Sigmoid colon (tissue), 7 donors: ENCODE results near the gene FEN1. TPM values are rescaled to one million over a fixed set of nuclear protein-coding genes. Genes with fewer than 3 reads are reported as not detected.

Experiments
- DNase-seq: peaks from one replicate; pipeline ENCODE4 v3.0.0-alpha.2; 2019
- H3K27ac ChIP-seq, 4 donors: fragments of 200-600 bp; sonication (generic); one replicate each; pipeline ENCODE4 v1.5.1; 2016 to 2019; ENCODE audit warnings: mild to moderate bottlenecking in 1 of 4
- H3K27me3 ChIP-seq, 3 donors: fragments of 200-600 bp; sonication (generic); one replicate each; pipeline ENCODE4 v1.5.1; 2019; ENCODE audit warnings: mild to moderate bottlenecking in 1 of 3
- H3K36me3 ChIP-seq, 4 donors: fragments of 200-600 bp; sonication (generic); one replicate each; pipeline ENCODE4 v1.5.1; 2016 to 2019
- H3K4me1 ChIP-seq, 4 donors: fragments of 200-600 bp; sonication (generic); one replicate each; pipeline ENCODE4 v1.5.1; 2017 to 2019
- H3K4me3 ChIP-seq, 4 donors: fragments of 200-600 bp; sonication (generic); one replicate each; pipeline ENCODE4 v1.5.1; 2017 to 2019; ENCODE audit warnings: mild to moderate bottlenecking in 2 of 4, moderate library complexity in 1 of 4
- H3K9me3 ChIP-seq, 4 donors: fragments of 200-600 bp in 3 of 4; sonication (generic) in 3 of 4; one replicate each; pipeline versions ENCODE4 v1.5.1 to v1.6.1; 2013 to 2019
- EP300 ChIP-seq, 4 donors: sonication (generic); formaldehyde crosslinking; IDR thresholded peaks; one replicate each; pipeline ENCODE4 v1.6.1; 2017; ENCODE audit warnings: antibody characterized with exemption in 4 of 4
- POLR2A ChIP-seq, 2 donors: fragments of 450-650 bp; IDR thresholded peaks; one replicate each; pipeline ENCODE4 v1.6.1; 2016; ENCODE audit warnings: antibody characterized with exemption in 2 of 2, mild to moderate bottlenecking in 2 of 2, moderate library complexity in 2 of 2
- POLR2AphosphoS5 ChIP-seq, 4 donors: sonication (generic); formaldehyde crosslinking; IDR thresholded peaks; one replicate each; pipeline ENCODE4 v1.6.1; 2017; ENCODE audit warnings: antibody characterized with exemption in 4 of 4
- WGBS, 2 donors: extraction: QIAGEN DNeasy Blood & Tissue Kit; methylation state at CpG; one replicate each; pipeline ENCODE4 v1.1.7; 2013; 5-methylcytosine and 5-hydroxymethylcytosine counted together
- intact Hi-C: fragments of 100-400 bp; cut with DNase I; formaldehyde crosslinking; loops from one replicate; pipeline ENCODE4 v1.15.1; 2023
- polyA plus RNA-seq, 3 donors: library from polyadenylated mRNA; stranded (reverse); fragments of 200-250 nt; gene quantifications; one replicate each; pipeline ENCODE4 v1.2.3, GENCODE V29; 2013
- total RNA-seq, 4 donors: library from RNA; depleted of rRNA; stranded (reverse); fragments of >200 nt; gene quantifications; one replicate each; pipeline ENCODE4 v1.1.0, GENCODE V29; 2016
- TF ChIP-seq, protein P1 (sequence below), 4 experiments: fragments of 450-650 bp in 3 of 4; fragments of 200-600 bp in 1 of 4; IDR thresholded peaks; one replicate each; pipeline ENCODE4 v1.5.1; 2016 to 2019; ENCODE audit warnings: antibody characterized with exemption in 4 of 4, mild to moderate bottlenecking in 3 of 4, moderate library complexity in 2 of 4
- donor health status: healthy with polysubstance abuse.
- donor health status: Bipolar disorder and iron deficiency.
- donor health status: healthy.

Gene FEN1
- total and polyA plus RNA-seq, 7 donors, result 4.2 to 39.1 (median 7.5) TPM

DNA sequence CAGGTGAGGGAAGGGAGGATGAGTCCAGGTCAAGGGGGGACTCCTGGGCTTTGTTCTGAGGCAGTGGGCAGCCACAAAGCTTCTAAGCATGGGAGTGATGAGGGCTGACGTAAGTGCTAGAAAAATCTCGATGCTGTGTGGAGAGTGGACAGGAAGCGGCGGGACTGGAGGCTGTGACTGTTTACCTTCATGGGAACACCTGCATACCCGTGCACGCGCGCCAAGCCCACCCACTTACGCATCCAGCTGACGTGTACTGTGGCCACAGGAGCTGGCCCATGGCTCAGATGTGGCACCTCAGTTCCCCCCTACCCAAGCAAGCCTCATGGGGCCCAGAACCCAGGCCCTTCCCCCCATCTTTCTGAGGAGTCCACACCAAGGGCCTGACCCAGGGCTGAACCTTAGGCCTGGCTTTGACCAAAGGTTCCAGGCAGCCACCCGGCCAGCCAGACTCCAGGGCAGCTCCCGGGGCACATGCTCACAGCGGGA is 26.3 kb upstream of the FEN1 start:
- no peak for DNase-seq
- TF ChIP-seq POLR2AphosphoS5 (IDR thresholded peaks at IDR 0.05) (no peak), EP300 (IDR thresholded peaks at IDR 0.05) (no peak)
- TF ChIP-seq, protein P1, sequence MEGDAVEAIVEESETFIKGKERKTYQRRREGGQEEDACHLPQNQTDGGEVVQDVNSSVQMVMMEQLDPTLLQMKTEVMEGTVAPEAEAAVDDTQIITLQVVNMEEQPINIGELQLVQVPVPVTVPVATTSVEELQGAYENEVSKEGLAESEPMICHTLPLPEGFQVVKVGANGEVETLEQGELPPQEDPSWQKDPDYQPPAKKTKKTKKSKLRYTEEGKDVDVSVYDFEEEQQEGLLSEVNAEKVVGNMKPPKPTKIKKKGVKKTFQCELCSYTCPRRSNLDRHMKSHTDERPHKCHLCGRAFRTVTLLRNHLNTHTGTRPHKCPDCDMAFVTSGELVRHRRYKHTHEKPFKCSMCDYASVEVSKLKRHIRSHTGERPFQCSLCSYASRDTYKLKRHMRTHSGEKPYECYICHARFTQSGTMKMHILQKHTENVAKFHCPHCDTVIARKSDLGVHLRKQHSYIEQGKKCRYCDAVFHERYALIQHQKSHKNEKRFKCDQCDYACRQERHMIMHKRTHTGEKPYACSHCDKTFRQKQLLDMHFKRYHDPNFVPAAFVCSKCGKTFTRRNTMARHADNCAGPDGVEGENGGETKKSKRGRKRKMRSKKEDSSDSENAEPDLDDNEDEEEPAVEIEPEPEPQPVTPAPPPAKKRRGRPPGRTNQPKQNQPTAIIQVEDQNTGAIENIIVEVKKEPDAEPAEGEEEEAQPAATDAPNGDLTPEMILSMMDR (IDR thresholded peaks at IDR 0.05), result no peak
- Histone ChIP-seq H3K27ac (no peak overlapping the region), H3K4me1 (no peaks in the 10 kb centered on the region), H3K27me3 (peaks cover 0 to 38% (median 0%) of the 10 kb centered on the region in 3 donors), H3K36me3 (no peaks in the 10 kb centered on the region), H3K9me3 (no peaks in the 10 kb centered on the region), H3K4me3 (no peak overlapping the region)
- intact Hi-C loops, result no loop called here
- WGBS, 2 donors, result 76 to 77% methylated on average over 13 of the region's 13 CpGs

DNA sequence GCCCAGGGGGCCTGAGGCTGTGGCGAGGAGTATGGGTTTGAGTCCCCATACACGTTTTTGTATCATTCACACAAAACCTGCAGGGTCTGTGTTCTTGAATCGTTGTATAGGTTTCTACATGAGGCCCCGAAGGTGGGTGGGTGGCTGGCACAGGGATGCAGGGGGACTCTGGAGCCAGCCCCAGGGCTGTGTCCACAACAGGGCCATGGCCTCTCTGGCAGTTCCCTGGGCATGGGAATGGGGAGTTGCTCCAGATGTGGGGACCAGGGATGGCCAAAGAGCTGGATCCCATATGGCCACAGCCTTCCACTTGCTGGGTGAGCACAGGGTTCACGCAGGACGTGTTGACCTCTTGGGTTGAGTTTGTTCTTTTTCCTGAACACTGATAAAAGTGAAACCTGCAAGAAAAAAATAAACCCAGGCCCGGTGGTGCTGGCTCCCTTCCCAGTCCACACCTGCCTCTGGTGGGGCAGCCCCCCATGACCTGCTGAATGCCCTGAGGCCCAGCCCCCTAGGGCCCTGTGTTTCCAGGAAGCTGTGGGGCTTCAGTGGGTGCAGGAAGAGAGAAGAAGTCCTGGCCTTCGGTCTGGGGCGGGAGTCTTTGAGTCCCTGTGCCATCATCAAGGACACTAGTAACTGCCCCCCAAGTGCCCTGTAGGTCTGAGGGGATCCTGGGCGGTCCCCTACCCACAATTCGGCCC is 24.2 kb upstream of the FEN1 start:
- Histone ChIP-seq H3K36me3 (no peaks in the 10 kb centered on the region), H3K4me1 (no peaks in the 10 kb centered on the region), H3K27me3 (peaks cover 0 to 22% (median 0%) of the 10 kb centered on the region in 3 donors), H3K4me3 (no peak overlapping the region), H3K9me3 (no peaks in the 10 kb centered on the region), H3K27ac (no peak overlapping the region)
- WGBS, 2 donors, result 69 to 72% methylated on average over 11 of the region's 11 CpGs
- intact Hi-C loops, result no loop called here
- no peak for DNase-seq
- no peak for TF ChIP-seq POLR2AphosphoS5 (IDR thresholded peaks at IDR 0.05)
- TF ChIP-seq, protein P1 (IDR thresholded peaks at IDR 0.05), result no peak
- TF ChIP-seq POLR2A (IDR thresholded peaks at IDR 0.05), result no peak
- TF ChIP-seq EP300 (IDR thresholded peaks at IDR 0.05), result no peak

DNA sequence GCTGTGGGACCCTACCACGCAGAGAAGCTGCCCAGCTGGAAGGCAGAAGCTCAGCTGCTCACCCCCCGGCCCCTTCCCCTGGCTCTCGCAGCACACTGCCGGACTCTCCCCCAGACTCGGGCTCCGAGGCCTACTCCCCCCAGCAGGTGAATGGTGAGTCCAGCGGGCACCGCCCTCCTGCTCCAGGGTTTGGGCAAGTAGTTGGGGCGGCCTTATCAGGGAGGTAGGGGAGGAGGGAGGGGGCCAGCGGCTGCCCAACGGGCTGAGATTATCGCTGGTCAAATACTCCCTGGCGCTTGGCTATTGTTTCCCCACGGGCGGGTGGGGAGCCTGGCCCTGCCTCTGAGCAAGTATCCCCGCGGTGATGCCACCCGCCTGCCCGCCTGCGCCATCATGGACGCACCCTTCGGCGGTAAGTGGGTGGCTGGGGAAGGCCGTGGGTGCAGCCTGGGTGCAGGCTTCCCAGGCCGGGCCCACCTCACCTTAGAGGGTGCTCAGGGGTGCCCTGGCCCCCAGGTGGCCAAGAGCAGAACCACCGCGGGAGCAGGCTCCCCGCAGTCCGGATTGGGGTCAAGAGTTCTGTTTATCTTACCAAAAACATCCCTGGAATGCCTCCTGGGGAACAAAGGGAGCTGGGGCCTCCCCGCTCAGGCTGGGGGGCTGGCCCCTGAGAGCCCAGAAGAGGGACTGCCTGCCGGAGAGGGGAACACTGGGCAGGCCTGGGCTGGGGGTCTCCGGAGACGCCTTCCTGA is 23.4 kb upstream of the FEN1 start:
- Histone ChIP-seq H3K27ac (no peak overlapping the region), H3K4me1 (no peaks in the 10 kb centered on the region), H3K36me3 (no peaks in the 10 kb centered on the region), H3K4me3 (no peak overlapping the region), H3K27me3 (peaks cover 0 to 16% (median 0%) of the 10 kb centered on the region in 3 donors), H3K9me3 (no peaks in the 10 kb centered on the region)
- no peak for DNase-seq
- WGBS, 2 donors, result 79 to 81% methylated on average over 33 of the region's 33 CpGs
- TF ChIP-seq, protein P1 (IDR thresholded peaks at IDR 0.05), result no peak
- TF ChIP-seq EP300 (IDR thresholded peaks at IDR 0.05), result no peak
- intact Hi-C loops, result no loop called here

DNA sequence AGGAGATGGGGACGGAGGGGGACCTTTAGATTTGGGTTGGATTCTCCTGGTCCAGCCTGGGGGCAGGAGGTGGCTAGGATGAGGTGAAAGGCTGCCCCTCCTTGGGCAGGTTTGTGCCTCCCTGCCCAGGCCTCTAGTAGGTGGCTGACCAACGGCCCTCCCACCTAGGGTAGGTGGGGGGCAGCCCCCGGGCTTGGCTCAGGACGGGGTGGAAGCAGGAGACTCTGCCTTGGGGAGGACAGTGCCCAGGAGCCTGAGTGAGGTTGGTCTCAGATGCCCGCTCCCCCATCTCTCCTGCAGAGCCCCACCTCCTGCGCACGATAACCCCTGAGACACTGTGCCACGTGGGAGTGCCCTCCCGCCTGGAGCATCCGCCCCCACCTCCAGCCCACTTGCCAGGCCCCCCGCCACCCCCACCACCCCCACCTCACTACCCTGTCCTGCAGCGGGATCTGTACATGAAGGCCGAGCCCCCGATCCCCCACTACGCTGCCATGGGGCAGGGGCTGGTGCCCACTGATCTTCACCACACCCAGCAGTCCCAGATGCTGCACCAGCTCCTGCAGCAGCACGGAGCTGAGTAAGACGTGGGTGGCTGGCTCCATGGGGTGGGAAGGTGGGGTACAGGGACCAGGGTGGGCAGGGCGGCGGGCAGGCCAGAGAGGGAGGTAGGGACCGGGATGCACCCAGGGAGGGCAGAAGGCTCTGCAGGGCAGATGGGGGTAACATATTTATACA is 22.6 kb upstream of the FEN1 start:
- DNase-seq, result no peak
- no peaks in the 10 kb centered on the region for H3K36me3 ChIP-seq
- no peak overlapping the region for H3K27ac ChIP-seq
- no peak for TF ChIP-seq EP300 (IDR thresholded peaks at IDR 0.05)
- no peak for TF ChIP-seq POLR2AphosphoS5 (IDR thresholded peaks at IDR 0.05)
- TF ChIP-seq POLR2A (IDR thresholded peaks at IDR 0.05), result no peak
- TF ChIP-seq, protein P1 (IDR thresholded peaks at IDR 0.05), result no peak
- intact Hi-C loops, result no loop called here
- no peaks in the 10 kb centered on the region for H3K9me3 ChIP-seq
- no peaks in the 10 kb centered on the region for H3K4me1 ChIP-seq
- WGBS, 2 donors, result 90 to 91% methylated on average over 20 of the region's 20 CpGs
- peaks cover 0 to 11% (median 0%) of the 10 kb centered on the region in 3 donors for H3K27me3 ChIP-seq
- no peak overlapping the region for H3K4me3 ChIP-seq
